NCI-H345 treated with DMSO at 0.1 percent for 48 hours (cell line): ENCODE results near the gene THG1L.
"Not testable (repeated sequence)": the region's sequence is repeated elsewhere in the genome, so short reads cannot be mapped to it uniquely, and the experiment has no call there.

Experiments used
- DNase-seq: peaks from one replicate; lab custom pipeline; 2025; ENCODE audit not compliant: unreplicated experiment; lab: John Stamatoyannopoulos, UW

THG1L gene

GRCh38 chr5:157726607-157727006 lies 4.6 kb upstream of the THG1L start:
- not testable (repeated sequence) for DNase-seq

- DNase-seq, result not testable (repeated sequence)
These were observed 3.4 kb upstream of the THG1L start for GRCh38 chr5:157727858-157728257.

- no peak for DNase-seq
These were observed 1.4 kb upstream of the THG1L start for GRCh38 chr5:157729858-157730257.

GRCh38 chr5:157730900-157731271 lies 334 bp upstream of the THG1L start:
- DNase-seq, result no peak

- no peak for DNase-seq
These were observed 902 bp downstream of the THG1L start for GRCh38 chr5:157732130-157732514.

GRCh38 chr5:157732596-157733262 lies 1.5 kb downstream of the THG1L start:
- no peak for DNase-seq

GRCh38 chr5:157734436-157734835 lies 3.2 kb downstream of the THG1L start:
- DNase-seq, result no peak

- DNase-seq, result no peak
These were observed 4.8 kb downstream of the THG1L start for GRCh38 chr5:157735991-157736390.

- no peak for DNase-seq
These were observed 8.4 kb downstream of the THG1L start for GRCh38 chr5:157739388-157740228.

GRCh38 chr5:157740229-157740610 lies 9.0 kb downstream of the THG1L start:
- peak; percentile 32 for DNase-seq

- no peak for DNase-seq
These were observed 9.9 kb downstream of the THG1L start for GRCh38 chr5:157741131-157741530.

- DNase-seq, result peak; percentile 71
These were observed 12.2 kb downstream of the THG1L start, which contains the start of gene LSM11 for GRCh38 chr5:157743163-157744050. Gene LSM11 (plus strand): TSS chr5:157743712. CDS start chr5:157743751, 39 bp downstream.

- no peak for DNase-seq
These were observed 13.1 kb downstream of the THG1L start for GRCh38 chr5:157744051-157745011.

- DNase-seq, result no peak
These were observed 13.8 kb downstream of the THG1L start for GRCh38 chr5:157745041-157745456.

- no peak for DNase-seq
These were observed 16.0 kb downstream of the THG1L start for GRCh38 chr5:157747173-157747740.

GRCh38 chr5:157747766-157748700 lies 16.8 kb downstream of the THG1L start:
- DNase-seq, result no peak

- no peak for DNase-seq
These were observed 17.7 kb downstream of the THG1L start for GRCh38 chr5:157748760-157749461.

- no peak for DNase-seq
These were observed 18.2 kb downstream of the THG1L start for GRCh38 chr5:157749462-157749799.
